Liver (tissue), 9 donors: ENCODE measurements around the gene KCNG1. TPM values are rescaled to one million over a fixed set of nuclear protein-coding genes. Genes with fewer than 3 reads are reported as not detected.

ENCODE experiments used
- DNase-seq: peaks from one replicate; pipeline ENCODE4 v3.0.0-alpha.2; 2017; ENCODE audit warnings: low spot score
- H3K27ac ChIP-seq, 2 donors: one replicate each; pipeline ENCODE4 v1.7.0; 2013; ENCODE audit warnings: inconsistent platforms in 2 of 2, low read length in 2 of 2, control low read depth in 1 of 2, low read depth in 1 of 2, mild to moderate bottlenecking in 1 of 2
- H3K27me3 ChIP-seq, 4 donors: one replicate each; pipeline versions ENCODE4 v1.6.1 to v1.7.0; 2013; ENCODE audit warnings: low read length in 3 of 4, inconsistent platforms in 1 of 4, mild to moderate bottlenecking in 1 of 4, moderate library complexity in 1 of 4; ENCODE audit not compliant: control insufficient read depth in 4 of 4, insufficient read depth in 4 of 4
- H3K36me3 ChIP-seq, 4 donors: one replicate each; pipeline versions ENCODE4 v1.6.1 to v1.7.0; 2013; ENCODE audit warnings: low read length in 3 of 4, mild to moderate bottlenecking in 3 of 4, low read depth in 1 of 4, moderate library complexity in 1 of 4; ENCODE audit not compliant: control insufficient read depth in 4 of 4, insufficient read depth in 3 of 4
- H3K4me1 ChIP-seq, 4 donors: one replicate each; pipeline versions ENCODE4 v1.6.1 to v1.7.0; 2013; ENCODE audit warnings: low read length in 3 of 4, mild to moderate bottlenecking in 3 of 4, moderate library complexity in 1 of 4; ENCODE audit not compliant: control insufficient read depth in 4 of 4, insufficient read depth in 4 of 4
- H3K4me3 ChIP-seq, 3 donors: one replicate each; pipeline versions ENCODE4 v1.6.1 to v1.7.0; 2013; ENCODE audit warnings: low read length in 3 of 3, control low read depth in 1 of 3, low read depth in 1 of 3, mild to moderate bottlenecking in 1 of 3
- H3K9ac ChIP-seq, 2 donors: one replicate each; pipeline ENCODE4 v1.7.0; 2013; ENCODE audit warnings: low read length in 2 of 2, mild to moderate bottlenecking in 2 of 2, moderate library complexity in 2 of 2, control low read depth in 1 of 2, low read depth in 1 of 2
- H3K9me3 ChIP-seq, 4 donors: one replicate each; pipeline versions ENCODE4 v1.6.1 to v1.7.0; 2013; ENCODE audit warnings: low read length in 3 of 4; ENCODE audit not compliant: control insufficient read depth in 4 of 4
- ATF3 ChIP-seq: IDR thresholded peaks from 2 replicates; pipeline ENCODE4 v1.6.1; 2016; ENCODE audit warnings: antibody characterized with exemption
- CTCF ChIP-seq: fragments of 150-350 bp; IDR thresholded peaks from 2 replicates; pipeline ENCODE4 v1.5.1; 2017; ENCODE audit warnings: improper control_type of control experiment, low read depth, low read length; ENCODE audit not compliant: missing input control
- EGR1 ChIP-seq, 2 donors: IDR thresholded peaks; 2 replicates each; pipeline ENCODE4 v1.6.1; 2016 to 2018; ENCODE audit warnings: antibody characterized with exemption in 2 of 2, low read depth in 2 of 2
- FOXA1 ChIP-seq: IDR thresholded peaks from 2 replicates; pipeline ENCODE4 v1.6.1; 2016; ENCODE audit warnings: antibody characterized with exemption
- FOXA2 ChIP-seq: IDR thresholded peaks from 2 replicates; pipeline ENCODE4 v1.6.1; 2016; ENCODE audit warnings: antibody characterized with exemption
- HNF4A ChIP-seq, 2 donors: conservative IDR thresholded peaks; 2 replicates each; pipeline ENCODE4 v1.6.1; 2016; ENCODE audit warnings: antibody characterized with exemption in 2 of 2, mild to moderate bottlenecking in 2 of 2
- HNF4G ChIP-seq: IDR thresholded peaks from 2 replicates; pipeline ENCODE4 v1.6.1; 2016; ENCODE audit warnings: antibody characterized with exemption
- JUND ChIP-seq, 2 donors: IDR thresholded peaks; 2 replicates each; pipeline ENCODE4 v1.6.1; 2016; ENCODE audit warnings: antibody characterized with exemption in 2 of 2
- NR2F2 ChIP-seq: IDR thresholded peaks from 2 replicates; pipeline ENCODE4 v1.6.1; 2016; ENCODE audit warnings: antibody characterized with exemption
- RAD21 ChIP-seq, 2 donors: IDR thresholded peaks; 2 replicates each; pipeline ENCODE4 v1.6.1; 2016; ENCODE audit warnings: antibody characterized with exemption in 2 of 2, mild to moderate bottlenecking in 2 of 2
- RXRA ChIP-seq, 2 donors: IDR thresholded peaks; 2 replicates each; pipeline ENCODE4 v1.6.1; 2017 to 2018; ENCODE audit warnings: antibody characterized with exemption in 2 of 2, mild to moderate bottlenecking in 1 of 2
- SP1 ChIP-seq: IDR thresholded peaks from 2 replicates; pipeline ENCODE4 v1.6.1; 2018; ENCODE audit warnings: antibody characterized with exemption, mild to moderate bottlenecking
- TAF1 ChIP-seq: conservative IDR thresholded peaks from 2 replicates; pipeline ENCODE4 v1.6.1; 2016; ENCODE audit warnings: antibody characterized with exemption, mild to moderate bottlenecking
- YY1 ChIP-seq: IDR thresholded peaks from 2 replicates; pipeline ENCODE4 v1.6.1; 2016; ENCODE audit warnings: antibody characterized with exemption, mild to moderate bottlenecking
- ZBTB33 ChIP-seq: IDR thresholded peaks from 2 replicates; pipeline ENCODE4 v1.6.1; 2016; ENCODE audit warnings: antibody characterized with exemption
- WGBS: extraction: QIAGEN DNeasy Blood & Tissue Kit; methylation state at CpG from one replicate; pipeline ENCODE4 v1.1.7; 2013; 5-methylcytosine and 5-hydroxymethylcytosine counted together
- polyA plus RNA-seq, 2 donors: library from polyadenylated mRNA; stranded (reverse) in 1 of 2; unstranded in 1 of 2; fragments of 200-250 nt in 1 of 2; fragments of >200 nt in 1 of 2; fragmentation: Nextera tagmentation in 1 of 2; extraction: Ambion mirVana in 1 of 2; gene quantifications; one replicate each; pipeline versions ENCODE4 v1.2.1 to v1.2.3, GENCODE V29; 2013 to 2015
- total RNA-seq, 2 donors: library from RNA; depleted of rRNA; stranded (reverse); fragments of >200 nt; gene quantifications; one replicate each; pipeline ENCODE4 v1.2.3, GENCODE V29; 2014
- donor health status: healthy.
- donor health status: healthy.
- donor health status: healthy.
- donor health status: healthy.
- donor health status: healthy.

The KCNG1 gene
- total and polyA plus RNA-seq, 4 donors, result 0.08 to 0.24 (median 0.14) TPM; not detected in 1

- Histone ChIP-seq H3K27ac (no peak overlapping the region), H3K4me1 (peaks cover 0 to under 1% (median 0%) of the 10 kb centered on the region in 4 donors), H3K9me3 (peaks cover 0 to 3% (median 0%) of the 10 kb centered on the region in 4 donors), H3K4me3 (no peak overlapping the region), H3K9ac (no peak overlapping the region), H3K27me3 (peaks cover 0 to 17% (median 2%) of the 10 kb centered on the region in 4 donors), H3K36me3 (no peaks in the 10 kb centered on the region)
- WGBS, result 21% methylated on average over 10 of the region's 10 CpGs
- no peak for DNase-seq
- no peak for TF ChIP-seq EGR1 (IDR thresholded peaks at IDR 0.05; ENCODE audit: low read depth in 2 of 2)
- TF ChIP-seq ATF3, result no peak
- TF ChIP-seq YY1, result no peak
- no peak for TF ChIP-seq FOXA1
- TF ChIP-seq JUND (IDR thresholded peaks at IDR 0.05), result no peak
These were observed 5.8 kb upstream of the KCNG1 start for GRCh38 chr20:51028616-51029212.

- no peak overlapping the region for H3K9ac ChIP-seq
- no peaks in the 10 kb centered on the region for H3K36me3 ChIP-seq
- no peak for DNase-seq
- peaks cover 2 to 17% (median 5%) of the 10 kb centered on the region in 4 donors for H3K27me3 ChIP-seq
- WGBS, result 62% methylated on average over 5 of the region's 5 CpGs
- no peak overlapping the region for H3K4me3 ChIP-seq
- no peak overlapping the region for H3K27ac ChIP-seq
- no peak for TF ChIP-seq ZBTB33
- TF ChIP-seq RXRA (IDR thresholded peaks at IDR 0.05), result no peak
- no peak for TF ChIP-seq YY1
- no peak for TF ChIP-seq CTCF
- TF ChIP-seq HNF4G, result no peak
- TF ChIP-seq SP1, result no peak
- no peak for TF ChIP-seq JUND (IDR thresholded peaks at IDR 0.05)
- TF ChIP-seq FOXA1, result no peak
- no peak for TF ChIP-seq HNF4A (conservative IDR thresholded peaks at IDR 0.05)
- no peak for TF ChIP-seq RAD21 (IDR thresholded peaks at IDR 0.05)
- no peak for TF ChIP-seq FOXA2
- TF ChIP-seq NR2F2, result no peak
- no peak for TF ChIP-seq TAF1
- peaks cover 0 to 12% (median 5%) of the 10 kb centered on the region in 4 donors for H3K4me1 ChIP-seq
- H3K9me3 ChIP-seq, result peaks cover 0 to 3% (median 0%) of the 10 kb centered on the region in 4 donors
These were observed 4.3 kb upstream of the KCNG1 start for GRCh38 chr20:51027035-51027795.
